GM08714 (cell line): ENCODE measurements around the gene TMED9.
"Not testable (repeated sequence)": the region's sequence is repeated elsewhere in the genome, so short reads cannot be mapped to it uniquely, and the experiment has no call there.

Source experiments
- H3K4me3 ChIP-seq: fragments of 200-500 bp; sonication (Bioruptor generic); 2 replicates; pipeline ENCODE4 v1.5.1; 2014; ENCODE audit warnings: mild to moderate bottlenecking, low read length, inconsistent platforms
- ZNF274 ChIP-seq: IDR thresholded peaks from 2 replicates; pipeline ENCODE4 v1.6.1; 2012; ENCODE audit warnings: mild to moderate bottlenecking, low read depth, low read length

The TMED9 gene

DNA sequence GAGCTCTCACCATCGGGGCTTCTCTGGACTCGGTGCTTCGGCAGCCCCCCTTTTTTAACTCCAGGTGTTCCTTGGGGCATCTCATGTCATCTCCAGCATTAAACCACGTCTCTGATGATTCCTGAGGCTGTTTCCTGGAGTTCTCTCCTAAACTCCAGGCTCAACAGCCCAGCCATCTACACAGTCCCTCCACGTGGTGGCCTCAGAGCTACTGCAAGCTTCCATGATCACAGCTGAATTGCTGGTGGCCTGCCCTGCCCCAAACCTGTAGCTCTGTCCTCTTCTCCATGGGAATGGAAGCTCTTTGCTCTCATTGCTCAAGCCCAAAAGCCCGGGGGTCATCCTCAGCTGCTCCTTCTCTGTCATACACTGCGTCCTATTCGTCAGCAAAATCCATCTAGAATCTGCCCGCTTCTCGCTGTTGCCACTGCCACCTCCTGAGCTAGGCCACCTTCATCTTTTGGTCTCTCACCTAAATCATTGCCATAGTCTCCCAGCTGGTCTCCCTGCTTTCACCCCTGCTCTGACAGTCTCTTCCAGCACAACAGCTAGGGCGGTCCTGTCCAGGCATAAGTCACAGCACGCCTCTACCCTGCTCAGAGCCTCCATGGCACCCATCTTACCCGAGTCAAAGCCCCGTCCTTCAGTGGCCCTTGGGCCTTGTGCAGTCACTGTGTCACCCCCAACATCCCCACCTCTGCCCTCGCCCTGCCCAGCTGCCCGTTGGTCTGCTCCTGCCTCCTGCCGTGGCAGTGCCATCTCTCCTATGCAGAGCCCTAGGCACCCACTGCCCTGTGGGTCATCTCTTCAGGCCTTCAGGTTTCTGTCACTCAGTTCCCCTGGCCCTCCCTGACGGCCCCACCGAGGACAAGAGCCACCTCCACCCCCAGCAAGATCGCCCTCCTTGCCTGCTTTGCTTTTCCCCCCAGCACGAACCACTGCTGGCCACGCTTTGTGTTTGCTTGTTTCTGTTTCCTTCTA lies 14.4 kb downstream of the TMED9 start:
- no peak for TF ChIP-seq ZNF274
- no peak overlapping the region for H3K4me3 ChIP-seq

DNA sequence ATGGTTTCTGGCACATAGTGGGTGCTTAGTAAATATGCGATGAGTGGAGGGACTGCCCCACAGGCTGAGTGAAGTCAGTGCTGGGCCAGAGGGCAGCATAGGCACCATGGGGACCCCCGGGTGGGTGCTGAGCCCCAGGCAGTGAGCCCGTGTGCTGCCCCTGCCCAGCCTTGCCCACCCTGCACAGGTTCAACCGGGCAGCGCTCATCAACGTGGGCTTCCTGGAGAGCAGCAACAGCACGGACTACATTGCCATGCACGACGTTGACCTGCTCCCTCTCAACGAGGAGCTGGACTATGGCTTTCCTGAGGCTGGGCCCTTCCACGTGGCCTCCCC lies 15.1 kb downstream of the TMED9 start:
- no peak for TF ChIP-seq ZNF274
- H3K4me3 ChIP-seq, result no peak overlapping the region

GRCh38 chr5:177607452-177608192 lies 15.6 kb downstream of the TMED9 start:
- H3K4me3 ChIP-seq, result no peak overlapping the region
- TF ChIP-seq ZNF274, result no peak

DNA sequence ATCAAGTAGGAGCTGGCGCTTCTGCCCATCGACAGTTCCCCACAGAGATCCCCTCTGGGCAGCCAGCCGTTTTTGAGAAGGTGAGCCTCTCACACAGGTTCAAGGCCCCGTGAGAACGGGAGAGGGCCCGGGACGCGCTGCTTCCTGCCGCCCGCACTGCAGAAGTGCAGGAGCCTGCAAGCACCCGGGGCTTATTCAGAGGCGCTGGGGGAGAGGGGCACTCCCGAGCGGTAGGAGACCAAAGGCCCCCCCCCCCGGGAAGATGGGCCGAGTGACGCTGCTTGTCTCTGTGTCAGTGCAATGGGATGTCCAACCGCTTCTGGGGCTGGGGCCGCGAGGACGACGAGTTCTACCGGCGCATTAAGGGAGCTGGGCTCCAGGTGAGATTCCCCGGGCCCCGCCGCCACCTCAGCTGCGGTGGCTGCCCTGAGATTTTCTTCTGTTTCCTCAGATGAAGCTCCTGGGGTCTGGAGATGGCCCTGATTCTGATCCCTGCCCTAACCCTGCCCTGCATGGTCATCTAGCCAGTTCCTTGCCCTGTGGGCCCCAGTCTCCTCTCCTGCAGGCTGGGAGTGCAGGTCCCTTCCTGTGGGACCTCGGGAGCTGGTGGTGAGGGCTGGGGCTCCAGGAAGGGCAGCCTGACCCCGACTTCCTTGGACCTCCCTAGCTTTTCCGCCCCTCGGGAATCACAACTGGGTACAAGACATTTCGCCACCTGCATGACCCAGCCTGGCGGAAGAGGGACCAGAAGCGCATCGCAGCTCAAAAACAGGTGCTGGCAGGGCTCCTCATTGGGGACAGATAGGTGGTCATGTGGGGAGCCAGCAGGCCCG lies 16.5 kb downstream of the TMED9 start:
- TF ChIP-seq ZNF274, result no peak
- no peak overlapping the region for H3K4me3 ChIP-seq

GRCh38 chr5:177609076-177610059 lies 17.4 kb downstream of the TMED9 start:
- H3K4me3 ChIP-seq, result no peak overlapping the region
- no peak for TF ChIP-seq ZNF274

DNA sequence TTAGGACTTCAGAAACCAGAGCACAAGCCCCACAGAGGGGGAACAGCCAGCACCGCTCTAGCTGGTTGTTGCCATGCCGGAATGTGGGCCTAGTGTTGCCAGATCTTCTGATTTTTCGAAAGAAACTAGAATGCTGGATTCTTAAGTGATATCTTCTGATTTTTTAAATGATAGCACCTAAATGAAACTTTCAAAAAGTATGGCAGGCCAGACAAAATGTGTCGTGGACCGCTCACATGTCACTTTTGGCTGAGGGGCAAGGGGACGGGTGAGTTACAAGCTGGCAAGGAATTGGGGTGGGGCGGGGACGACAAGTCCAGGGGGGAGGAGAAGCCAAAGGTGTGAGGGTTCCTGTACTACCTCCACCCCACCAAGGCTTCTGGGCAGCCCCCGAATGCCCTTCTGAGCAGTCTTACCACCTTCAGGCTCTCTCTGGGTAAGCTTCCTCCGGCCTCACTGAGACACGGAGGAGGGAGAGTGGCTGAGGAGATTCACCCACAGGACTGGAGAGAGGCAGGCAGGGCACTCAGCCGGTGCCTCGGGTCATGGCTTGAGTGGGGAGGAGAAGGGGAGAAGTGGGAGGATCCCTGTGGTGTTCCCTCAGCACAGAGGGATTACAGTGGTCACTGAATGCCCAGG lies 18.2 kb downstream of the TMED9 start:
- H3K4me3 ChIP-seq, result no peak overlapping the region
- TF ChIP-seq ZNF274, result no peak

- H3K4me3 ChIP-seq, result no peak overlapping the region
- TF ChIP-seq ZNF274, result no peak
Measured at GRCh38 chr5:177610770-177611445, 18.9 kb downstream of the TMED9 start.

DNA sequence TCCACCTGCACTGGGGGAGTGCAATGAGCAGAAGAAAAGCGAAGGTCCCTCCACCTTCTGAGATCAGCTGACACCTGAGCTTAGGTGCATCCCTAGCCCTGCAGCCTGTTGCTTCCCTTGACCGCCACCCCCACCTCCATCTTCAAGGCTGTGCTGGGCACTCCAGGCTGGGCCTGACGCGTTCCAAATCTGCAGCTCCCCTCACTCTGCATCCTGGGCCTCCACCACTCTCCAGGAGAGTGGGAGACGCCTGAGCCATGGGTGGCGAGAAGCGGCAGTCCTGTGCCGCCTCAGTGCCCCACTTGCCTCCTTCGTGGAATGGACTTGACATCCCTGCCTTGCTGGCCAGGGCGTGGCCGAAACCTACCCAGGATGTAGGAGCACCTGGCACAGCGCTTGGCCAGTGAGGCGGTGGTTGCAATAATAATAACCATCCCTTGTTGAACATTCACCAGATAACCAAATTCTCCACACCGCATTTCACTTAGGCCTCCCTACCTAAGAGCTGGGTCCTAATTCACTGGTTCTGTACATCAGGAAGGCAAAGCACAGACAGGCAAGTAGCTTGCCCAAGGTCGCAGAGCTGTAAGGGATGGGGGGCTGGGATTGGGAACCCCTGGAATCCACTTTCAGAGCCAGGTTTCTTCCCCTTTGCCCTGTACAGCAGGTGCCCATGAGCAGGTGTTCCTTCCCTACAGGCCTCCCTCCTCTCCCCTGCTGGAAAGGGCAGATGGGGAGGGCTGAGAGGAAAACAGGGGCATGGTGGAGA lies 19.6 kb downstream of the TMED9 start:
- TF ChIP-seq ZNF274, result no peak
- no peak overlapping the region for H3K4me3 ChIP-seq

DNA sequence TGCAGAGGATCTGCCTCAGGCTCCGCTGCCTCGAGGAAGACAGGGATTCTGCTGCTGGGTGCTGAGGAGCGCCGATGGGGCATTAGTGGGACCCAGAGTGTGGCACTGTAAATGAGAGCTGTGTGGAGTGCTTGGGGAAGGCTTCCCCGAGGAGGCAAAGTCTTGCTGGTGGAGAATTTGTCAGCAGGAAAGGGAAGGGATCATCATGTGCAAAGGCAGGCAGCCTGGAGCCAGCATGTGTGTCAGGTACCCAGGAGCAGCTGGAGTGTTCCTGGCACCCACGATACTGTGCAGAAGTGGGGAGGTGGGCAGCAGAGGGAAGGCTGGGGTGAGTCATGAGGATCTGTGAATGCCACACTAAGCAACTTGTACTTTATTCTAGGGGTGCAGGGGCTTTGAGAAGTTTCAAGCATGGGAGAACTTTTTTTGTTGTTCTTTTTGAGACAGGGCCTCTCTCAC lies 20.2 kb downstream of the TMED9 start:
- TF ChIP-seq ZNF274, result no peak
- H3K4me3 ChIP-seq, result no peak overlapping the region

- H3K4me3 ChIP-seq, result no peak overlapping the region
- TF ChIP-seq ZNF274, result no peak
Measured at GRCh38 chr5:177620560-177620959, 28.6 kb downstream of the TMED9 start.

GRCh38 chr5:177624172-177624571 lies 32.2 kb downstream of the TMED9 start:
- not testable (repeated sequence) for H3K4me3 ChIP-seq

DNA sequence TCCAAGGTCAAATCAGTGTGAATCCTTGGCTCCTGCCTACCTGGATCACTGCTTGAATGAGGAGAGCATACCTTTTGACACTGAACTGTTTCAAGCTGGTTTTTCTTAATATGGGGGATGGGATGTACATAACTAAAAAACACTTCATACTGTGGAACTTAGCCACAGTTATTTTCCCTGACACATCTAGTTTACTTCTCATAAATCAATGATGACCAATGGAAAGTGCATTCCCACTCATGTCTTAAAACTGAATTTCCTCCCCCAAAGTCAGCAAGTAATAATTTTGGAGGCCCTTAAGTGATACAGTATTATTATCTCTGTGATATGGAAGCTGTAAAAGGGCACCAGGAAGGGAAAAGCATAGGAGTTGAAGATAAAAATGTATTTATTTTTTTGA lies 38.2 kb downstream of the TMED9 start:
- H3K4me3 ChIP-seq, result not testable (repeated sequence)

DNA sequence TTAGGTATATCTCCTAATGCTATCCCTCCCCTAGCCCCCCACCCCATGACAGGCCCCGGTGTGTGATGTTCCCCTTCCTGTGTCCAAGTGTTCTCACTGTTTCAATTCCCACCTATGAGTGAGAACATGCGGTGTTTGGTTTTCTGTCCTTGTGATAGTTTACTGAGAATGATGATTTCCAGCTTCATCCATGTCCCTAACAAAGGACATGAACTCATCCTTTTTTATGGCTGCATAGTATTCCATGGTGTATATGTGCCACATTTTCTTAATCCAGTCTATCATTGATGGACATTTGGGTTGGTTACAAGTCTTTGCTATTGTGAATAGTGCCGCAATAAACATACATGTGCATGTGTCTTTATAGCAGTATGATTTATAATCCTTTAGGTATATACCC lies 42.9 kb downstream of the TMED9 start:
- H3K4me3 ChIP-seq, result not testable (repeated sequence)

- not testable (repeated sequence) for H3K4me3 ChIP-seq
Measured at GRCh38 chr5:177645462-177645861, 53.5 kb downstream of the TMED9 start.
